IPS DF 4.7 (cell line): ENCODE data around the gene NOC4L.

Source experiments
- DNase-seq: peaks from one replicate; pipeline ENCODE4 v3.0.0-alpha.2; 2013; ENCODE audit warnings: low spot score; ENCODE audit errors: extremely low read depth

The NOC4L gene

GRCh38 chr12:132196038-132196872 lies 52.0 kb downstream of the NOC4L start:
- DNase-seq, result no peak

GRCh38 chr12:132196873-132197390 lies 52.7 kb downstream of the NOC4L start:
- DNase-seq, result no peak

GRCh38 chr12:132197581-132198354 lies 53.5 kb downstream of the NOC4L start:
- DNase-seq, result no peak

- no peak for DNase-seq
Measured at GRCh38 chr12:132199101-132199500, 54.8 kb downstream of the NOC4L start.

- no peak for DNase-seq
Measured at GRCh38 chr12:132199526-132200319, 55.5 kb downstream of the NOC4L start.

- no peak for DNase-seq
Measured at GRCh38 chr12:132200800-132201199, 56.5 kb downstream of the NOC4L start.

- DNase-seq, result no peak
Measured at GRCh38 chr12:132201391-132202120, 57.3 kb downstream of the NOC4L start.
